Measurements from ENCODE around the gene ZBTB46.

The ZBTB46 gene

DNA sequence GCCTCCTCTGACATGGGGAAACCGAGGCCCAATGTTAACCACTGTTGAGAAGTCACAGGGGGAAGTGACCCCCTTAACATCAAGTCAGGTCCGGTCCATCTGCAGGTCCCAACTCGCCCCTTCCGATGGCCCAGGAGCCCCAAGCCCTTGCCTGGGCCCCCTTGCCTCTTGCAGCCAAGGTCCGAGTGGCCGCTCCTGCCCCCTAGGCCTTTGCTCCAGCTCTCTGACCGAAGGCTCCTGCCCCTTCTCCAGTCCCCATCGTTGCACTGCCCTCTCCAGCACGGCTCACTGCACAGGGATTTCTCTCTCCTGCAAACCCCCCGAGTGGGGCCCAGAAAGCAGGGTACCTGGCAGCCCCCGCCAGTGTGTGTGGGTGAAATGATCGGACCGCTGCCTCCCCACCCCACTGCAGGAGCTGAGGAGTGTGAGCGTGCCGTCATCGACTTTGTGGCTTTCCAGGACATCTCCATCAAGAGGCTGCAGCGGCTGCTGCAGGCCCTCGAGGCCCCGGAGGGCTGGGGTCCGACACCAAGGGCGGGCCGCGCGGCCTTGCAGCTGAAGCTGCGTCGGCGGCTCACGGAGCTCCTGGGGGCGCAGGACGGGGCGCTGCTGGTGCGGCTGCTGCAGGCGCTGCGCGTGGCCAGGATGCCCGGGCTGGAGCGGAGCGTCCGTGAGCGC is 133.1 kb downstream of the ZBTB46 start:
- TF ChIP-seq ZNF350 (tag by site-specific recombination; IDR thresholded peaks at IDR 0.05) (no peak), SP7 (tag by site-specific recombination; IDR thresholded peaks at IDR 0.05) (no peak), ZNF629 (tag by site-specific recombination; IDR thresholded peaks at IDR 0.05) (no peak), ZNF324 (tag by site-specific recombination; IDR thresholded peaks at IDR 0.05) (no peak), HOXC10 (CRISPR knock-in tag; IDR thresholded peaks at IDR 0.05) (no peak), ZNF354C (tag by site-specific recombination; IDR thresholded peaks at IDR 0.05; ENCODE audit: borderline replicate concordance, low read depth) (no peak), ZNF202 (tag by site-specific recombination; IDR thresholded peaks at IDR 0.05; ENCODE audit: borderline replicate concordance) (no peak), ZNF292 (tag by site-specific recombination; IDR thresholded peaks at IDR 0.05; ENCODE audit: borderline replicate concordance, low read depth) (no peak), ZNF23 (tag by site-specific recombination; IDR thresholded peaks at IDR 0.05; ENCODE audit: borderline replicate concordance) (no peak), ZBTB20 (tag by site-specific recombination; IDR thresholded peaks at IDR 0.05) (no peak), ZFP41 (tag by site-specific recombination; IDR thresholded peaks at IDR 0.05; ENCODE audit: borderline replicate concordance) (no peak)
- TF ChIP-seq, protein P1, sequence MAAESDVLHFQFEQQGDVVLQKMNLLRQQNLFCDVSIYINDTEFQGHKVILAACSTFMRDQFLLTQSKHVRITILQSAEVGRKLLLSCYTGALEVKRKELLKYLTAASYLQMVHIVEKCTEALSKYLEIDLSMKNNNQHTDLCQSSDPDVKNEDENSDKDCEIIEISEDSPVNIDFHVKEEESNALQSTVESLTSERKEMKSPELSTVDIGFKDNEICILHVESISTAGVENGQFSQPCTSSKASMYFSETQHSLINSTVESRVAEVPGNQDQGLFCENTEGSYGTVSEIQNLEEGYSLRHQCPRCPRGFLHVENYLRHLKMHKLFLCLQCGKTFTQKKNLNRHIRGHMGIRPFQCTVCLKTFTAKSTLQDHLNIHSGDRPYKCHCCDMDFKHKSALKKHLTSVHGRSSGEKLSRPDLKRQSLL (tag by site-specific recombination; IDR thresholded peaks at IDR 0.05), result no peak
- TF ChIP-seq, protein P2, sequence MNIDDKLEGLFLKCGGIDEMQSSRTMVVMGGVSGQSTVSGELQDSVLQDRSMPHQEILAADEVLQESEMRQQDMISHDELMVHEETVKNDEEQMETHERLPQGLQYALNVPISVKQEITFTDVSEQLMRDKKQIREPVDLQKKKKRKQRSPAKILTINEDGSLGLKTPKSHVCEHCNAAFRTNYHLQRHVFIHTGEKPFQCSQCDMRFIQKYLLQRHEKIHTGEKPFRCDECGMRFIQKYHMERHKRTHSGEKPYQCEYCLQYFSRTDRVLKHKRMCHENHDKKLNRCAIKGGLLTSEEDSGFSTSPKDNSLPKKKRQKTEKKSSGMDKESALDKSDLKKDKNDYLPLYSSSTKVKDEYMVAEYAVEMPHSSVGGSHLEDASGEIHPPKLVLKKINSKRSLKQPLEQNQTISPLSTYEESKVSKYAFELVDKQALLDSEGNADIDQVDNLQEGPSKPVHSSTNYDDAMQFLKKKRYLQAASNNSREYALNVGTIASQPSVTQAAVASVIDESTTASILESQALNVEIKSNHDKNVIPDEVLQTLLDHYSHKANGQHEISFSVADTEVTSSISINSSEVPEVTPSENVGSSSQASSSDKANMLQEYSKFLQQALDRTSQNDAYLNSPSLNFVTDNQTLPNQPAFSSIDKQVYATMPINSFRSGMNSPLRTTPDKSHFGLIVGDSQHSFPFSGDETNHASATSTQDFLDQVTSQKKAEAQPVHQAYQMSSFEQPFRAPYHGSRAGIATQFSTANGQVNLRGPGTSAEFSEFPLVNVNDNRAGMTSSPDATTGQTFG (tag by site-specific recombination; IDR thresholded peaks at IDR 0.05; ENCODE audit: borderline replicate concordance), result no peak
- Histone ChIP-seq H3K36me3 (ENCODE audit: control insufficient read depth in 2 of 2, insufficient read depth in 1 of 2, low read length in 2 of 2) (peaks cover 0 to 26% of the 10 kb centered on the region in 2 experiments; a peak in 1 of 3 replicates), H3K4me1 (ENCODE audit: control insufficient read depth, insufficient read depth, low read length) (no peaks in the 10 kb centered on the region), H3K27ac (ENCODE audit: extremely low read depth, low read depth, low read length) (no peak overlapping the region), H3K4me3 (ENCODE audit: low read depth, low read length) (no peak overlapping the region), H3K9me3 (ENCODE audit: control insufficient read depth, insufficient read depth, low read depth, low read length) (no peaks in the 10 kb centered on the region)
- CTCF ChIA-PET, result interaction anchor here (0.5 to 1.2 kb wide), 2 partner anchors 52 to 422 kb away, joined by 3 to 4 read pairs; no protein-coding TSS in a partner anchor
- POLR2A ChIA-PET, result interaction anchor here (0.6 to 2.3 kb wide), 7 partner anchors 8 to 167 kb away, joined by 3 to 9 read pairs (median 4); partner anchors contain the start of genes ARFRP1, RTEL1, TPD52L2 and ZGPAT

GRCh38 chr20:63697357-63697867 is 133.7 kb downstream of the ZBTB46 start:
- no peak overlapping the region for H3K27ac ChIP-seq (ENCODE audit: extremely low read depth, low read depth, low read length)
- no peaks in the 10 kb centered on the region for H3K4me1 ChIP-seq (ENCODE audit: control insufficient read depth, insufficient read depth, low read length)
- TF ChIP-seq HIC1 (tag by site-specific recombination; IDR thresholded peaks at IDR 0.05) (peak; percentile 50; the same call in 1 of the 2 replicates), ZNF701 (tag by site-specific recombination; IDR thresholded peaks at IDR 0.05) (no peak), ZBTB17 (tag by site-specific recombination; IDR thresholded peaks at IDR 0.05) (no peak), GLI2 (tag by site-specific recombination; IDR thresholded peaks at IDR 0.05; ENCODE audit: borderline replicate concordance, low read depth) (no peak), GLIS2 (tag by site-specific recombination; IDR thresholded peaks at IDR 0.05) (0 out of 2 replicates have a peak, but pooled peaks have one; percentile 6), ZSCAN16 (tag by site-specific recombination; IDR thresholded peaks at IDR 0.05) (no peak), ZNF292 (tag by site-specific recombination; IDR thresholded peaks at IDR 0.05; ENCODE audit: borderline replicate concordance, low read depth) (no peak), HOXA7 (CRISPR knock-in tag; IDR thresholded peaks at IDR 0.05; ENCODE audit: borderline replicate concordance) (no peak), GLIS1 (tag by site-specific recombination; IDR thresholded peaks at IDR 0.05) (peak; percentile 37; the same call in 1 of the 2 replicates), KLF16 (tag by site-specific recombination; IDR thresholded peaks at IDR 0.05) (no peak)
- TF ChIP-seq, protein P3, sequence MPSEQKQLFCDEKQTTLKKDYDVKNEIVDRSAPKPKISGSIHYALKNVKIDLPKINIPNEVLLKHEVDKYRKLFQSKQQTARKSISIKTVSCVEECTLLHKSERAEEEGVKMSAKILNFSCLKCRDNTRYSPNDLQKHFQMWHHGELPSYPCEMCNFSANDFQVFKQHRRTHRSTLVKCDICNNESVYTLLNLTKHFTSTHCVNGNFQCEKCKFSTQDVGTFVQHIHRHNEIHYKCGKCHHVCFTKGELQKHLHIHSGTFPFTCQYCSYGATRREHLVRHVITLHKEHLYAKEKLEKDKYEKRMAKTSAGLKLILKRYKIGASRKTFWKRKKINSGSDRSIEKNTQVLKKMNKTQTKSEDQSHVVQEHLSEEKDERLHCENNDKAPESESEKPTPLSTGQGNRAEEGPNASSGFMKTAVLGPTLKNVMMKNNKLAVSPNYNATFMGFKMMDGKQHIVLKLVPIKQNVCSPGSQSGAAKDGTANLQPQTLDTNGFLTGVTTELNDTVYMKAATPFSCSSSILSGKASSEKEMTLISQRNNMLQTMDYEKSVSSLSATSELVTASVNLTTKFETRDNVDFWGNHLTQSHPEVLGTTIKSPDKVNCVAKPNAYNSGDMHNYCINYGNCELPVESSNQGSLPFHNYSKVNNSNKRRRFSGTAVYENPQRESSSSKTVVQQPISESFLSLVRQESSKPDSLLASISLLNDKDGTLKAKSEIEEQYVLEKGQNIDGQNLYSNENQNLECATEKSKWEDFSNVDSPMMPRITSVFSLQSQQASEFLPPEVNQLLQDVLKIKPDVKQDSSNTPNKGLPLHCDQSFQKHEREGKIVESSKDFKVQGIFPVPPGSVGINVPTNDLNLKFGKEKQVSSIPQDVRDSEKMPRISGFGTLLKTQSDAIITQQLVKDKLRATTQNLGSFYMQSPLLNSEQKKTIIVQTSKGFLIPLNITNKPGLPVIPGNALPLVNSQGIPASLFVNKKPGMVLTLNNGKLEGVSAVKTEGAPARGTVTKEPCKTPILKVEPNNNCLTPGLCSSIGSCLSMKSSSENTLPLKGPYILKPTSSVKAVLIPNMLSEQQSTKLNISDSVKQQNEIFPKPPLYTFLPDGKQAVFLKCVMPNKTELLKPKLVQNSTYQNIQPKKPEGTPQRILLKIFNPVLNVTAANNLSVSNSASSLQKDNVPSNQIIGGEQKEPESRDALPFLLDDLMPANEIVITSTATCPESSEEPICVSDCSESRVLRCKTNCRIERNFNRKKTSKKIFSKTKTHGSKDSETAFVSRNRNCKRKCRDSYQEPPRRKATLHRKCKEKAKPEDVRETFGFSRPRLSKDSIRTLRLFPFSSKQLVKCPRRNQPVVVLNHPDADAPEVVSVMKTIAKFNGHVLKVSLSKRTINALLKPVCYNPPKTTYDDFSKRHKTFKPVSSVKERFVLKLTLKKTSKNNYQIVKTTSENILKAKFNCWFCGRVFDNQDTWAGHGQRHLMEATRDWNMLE (tag by site-specific recombination; conservative IDR thresholded peaks at IDR 0.05; ENCODE audit: low read depth), result no peak
- H3K9me3 ChIP-seq (ENCODE audit: control insufficient read depth, insufficient read depth, low read depth, low read length), result no peaks in the 10 kb centered on the region
- H3K4me3 ChIP-seq (ENCODE audit: low read depth, low read length), result no peak overlapping the region
- ChIA-PET POLR2A (interaction anchor here (0.6 to 2.3 kb wide), 5 partner anchors 9 to 255 kb away, joined by 3 to 9 read pairs (median 5); partner anchors contain the start of genes ARFRP1, RTEL1 and ZGPAT), CTCF (no interaction called here)
- peaks cover 0 to 23% of the 10 kb centered on the region in 2 experiments; a peak in 1 of 3 replicates for H3K36me3 ChIP-seq (ENCODE audit: control insufficient read depth in 2 of 2, insufficient read depth in 1 of 2, low read length in 2 of 2)
